HCT116 (cell line): Measurements from ENCODE around the gene NUDT11. TPM values are rescaled to one million over a fixed set of nuclear protein-coding genes. Genes with fewer than 3 reads are reported as not detected.
"Not testable (repeated sequence)": the region's sequence is repeated elsewhere in the genome, so short reads cannot be mapped to it uniquely, and the experiment has no call there.

ENCODE experiments used
- ATAC-seq: fragments of 200-7000 bp; cut with Tn5 transposase; 2 replicates; pipeline ENCODE4 v1.9.1; 2020; ENCODE audit warnings: mild to moderate bottlenecking, moderate library complexity
- BruUV-seq: library from RNA; stranded (reverse); fragments of 400-500 nt; replicated peaks from 2 replicates; lab custom pipeline; 2021; lab: Mats Ljungman, UMichigan
- CTCF ChIA-PET: fragments of 300-600 bp; sonication (Branson Sonifier 250); formaldehyde crosslinking; loops from one replicate; lab custom pipeline; 2021; ENCODE audit warnings: antibody characterized with exemption; lab: Charles Lee
- POLR2A ChIA-PET: fragments of 300-600, 350-600 bp; sonication (Branson Sonifier 250); formaldehyde crosslinking; loops from one replicate; lab custom pipeline; 2021; ENCODE audit warnings: antibody characterized with exemption; lab: Charles Lee
- RAD21 ChIA-PET, 2 experiments: fragments of 300-600 bp; sonication (Branson Sonifier 250); formaldehyde crosslinking; loops; one replicate each; lab custom pipeline; 2023; ENCODE audit warnings: low total read pairs in 2 of 2; ENCODE audit not compliant: uncharacterized antibody in 2 of 2, unreplicated experiment in 2 of 2, low non-redundant PET in 1 of 2; lab: Charles Lee
- DNase-seq: peaks from one replicate; pipeline ENCODE4 v3.0.0-alpha.2; 2010; ENCODE audit warnings: low read depth, low spot score
- H2AFZ ChIP-seq: fragments of 200-600 bp; shearing (Covaris generic), sonication (generic); 2 replicates; pipeline ENCODE4 v1.6.1; 2017; ENCODE audit warnings: low read depth, mixed run types, mixed read lengths, antibody characterized with exemption, low read length; ENCODE audit not compliant: poor library complexity, severe bottlenecking
- H3K27ac ChIP-seq: 2 replicates; pipeline ENCODE4 v1.5.1; 2012; ENCODE audit warnings: low read depth, low read length
- H3K27me3 ChIP-seq: fragments of 200-600 bp; sonication (generic); 2 replicates; pipeline ENCODE4 v1.6.1; 2016; ENCODE audit warnings: mixed run types, low read length, mixed read lengths; ENCODE audit not compliant: insufficient read depth
- H3K36me3 ChIP-seq, 2 experiments: fragments of 200-500 bp in 1 of 2; fragments of 200-600 bp in 1 of 2; sonication (Bioruptor generic) in 1 of 2; sonication (generic) in 1 of 2; 2 replicates each; pipeline versions ENCODE4 v1.5.1 to v1.6.1; 2014 to 2016; ENCODE audit warnings: low read length in 2 of 2, inconsistent platforms in 1 of 2, mixed read lengths in 1 of 2, mixed run types in 1 of 2; ENCODE audit not compliant: insufficient read depth in 2 of 2, control insufficient read depth in 1 of 2
- H3K4me1 ChIP-seq, 2 experiments: fragments of 200-600 bp in 1 of 2; sonication (generic) in 1 of 2; 2 replicates each; pipeline versions ENCODE4 v1.5.1 to v1.6.1; 2012 to 2017; ENCODE audit warnings: low read length in 2 of 2, inconsistent platforms in 1 of 2, mild to moderate bottlenecking in 1 of 2, mixed read lengths in 1 of 2, mixed run types in 1 of 2, moderate library complexity in 1 of 2; ENCODE audit not compliant: insufficient read depth in 2 of 2, control insufficient read depth in 1 of 2
- H3K4me2 ChIP-seq: fragments of 200-600 bp; sonication (generic); 2 replicates; pipeline ENCODE4 v1.6.1; 2017; ENCODE audit warnings: mixed run types, low read length, mixed read lengths
- H3K4me3 ChIP-seq, 2 experiments: fragments of 200-600 bp in 1 of 2; sonication (generic) in 1 of 2; replicated peaks in 1 of 2; 2 replicates each; pipeline ENCODE4 v1.5.1; 2011 to 2016; ENCODE audit warnings: low read length in 2 of 2, control low read depth in 1 of 2, low read depth in 1 of 2, mild to moderate bottlenecking in 1 of 2, mixed read lengths in 1 of 2, mixed run types in 1 of 2
- H3K79me2 ChIP-seq: fragments of 200-600 bp; sonication (generic); 2 replicates; pipeline ENCODE4 v1.6.1; 2017; ENCODE audit warnings: mild to moderate bottlenecking, mixed run types, low read length, moderate library complexity, mixed read lengths; ENCODE audit not compliant: insufficient read depth
- H3K9ac ChIP-seq: fragments of 200-600 bp; sonication (generic); 2 replicates; pipeline ENCODE4 v1.6.1; 2016; ENCODE audit warnings: low read length, mixed read lengths
- H3K9me2 ChIP-seq: fragments of 200-600 bp; sonication (generic), shearing (Covaris generic); 2 replicates; pipeline ENCODE4 v1.6.1; 2017; ENCODE audit warnings: mixed run types, mild to moderate bottlenecking, moderate library complexity; ENCODE audit not compliant: insufficient read depth
- H3K9me3 ChIP-seq, 2 experiments: fragments of 200-500 bp in 1 of 2; fragments of 200-600 bp in 1 of 2; sonication (Bioruptor generic) in 1 of 2; sonication (generic) in 1 of 2; 2 replicates each; pipeline ENCODE4 v1.6.1; 2014 to 2017; ENCODE audit warnings: low read length in 2 of 2, mixed read lengths in 2 of 2, inconsistent platforms in 1 of 2, low read depth in 1 of 2, mild to moderate bottlenecking in 1 of 2, mixed run types in 1 of 2, moderate library complexity in 1 of 2; ENCODE audit not compliant: control insufficient read depth in 1 of 2, insufficient read depth in 1 of 2
- H4K20me1 ChIP-seq: fragments of 200-600 bp; sonication (generic), shearing (Covaris generic); 2 replicates; pipeline ENCODE4 v1.6.1; 2017; ENCODE audit warnings: mixed run types, mild to moderate bottlenecking, moderate library complexity; ENCODE audit not compliant: insufficient read depth
- CBX3 ChIP-seq: IDR thresholded peaks from 2 replicates; pipeline ENCODE4 v1.6.1; 2012; ENCODE audit warnings: low read depth
- EZH2 ChIP-seq: fragments of 200-600 bp; sonication (generic); IDR thresholded peaks from 2 replicates; pipeline ENCODE4 v1.6.1; 2017; ENCODE audit warnings: antibody characterized with exemption, mixed run types
- TCF7L2 ChIP-seq: IDR thresholded peaks from 2 replicates; pipeline ENCODE4 v1.7.0; 2011; ENCODE audit warnings: borderline replicate concordance, inconsistent platforms; ENCODE audit not compliant: insufficient read depth, insufficient read length; ENCODE audit errors: extremely low read depth
- YY1 ChIP-seq: IDR thresholded peaks from 2 replicates; pipeline ENCODE4 v1.6.1; 2011; ENCODE audit warnings: low read length, low read depth, moderate library complexity, mild to moderate bottlenecking; ENCODE audit not compliant: insufficient replicate concordance; ENCODE audit errors: extremely low read depth
- ZFX ChIP-seq: fragments of 450-650 bp; IDR thresholded peaks from 2 replicates; pipeline ENCODE4 v1.6.1; 2017
- intact Hi-C: fragments of 100-400 bp; cut with micrococcal nuclease; formaldehyde crosslinking; loops from 2 replicates; pipeline ENCODE4 v1.10.0; 2022
- total RNA-seq: library from RNA; stranded (reverse); gene quantifications from one replicate; pipeline ENCODE4 v1.2.1, GENCODE V29; 2021; ENCODE audit not compliant: unreplicated experiment
- TF ChIP-seq, protein P1 (sequence below): IDR thresholded peaks from 2 replicates; pipeline ENCODE4 v1.6.1; 2012
- TF ChIP-seq, protein P2 (sequence below): IDR thresholded peaks from 2 replicates; pipeline ENCODE4 v1.6.1; 2011; ENCODE audit warnings: mild to moderate bottlenecking, low read length, moderate library complexity; ENCODE audit not compliant: insufficient replicate concordance; ENCODE audit errors: extremely low read depth

NUDT11 gene
- total RNA-seq, 1 experiment from 2014 or later = not detected

GRCh38 chrX:51520393-51520792, 24.0 kb upstream of the NUDT11 start:
- RAD21 ChIA-PET = no interaction called here
- H3K4me3 ChIP-seq = no peak overlapping the region
- CTCF ChIA-PET = no interaction called here
- H3K4me2 ChIP-seq = no peak overlapping the region
- H3K9me3 ChIP-seq = no peaks in the 10 kb centered on the region
- no peaks in the 10 kb centered on the region for H3K27me3 ChIP-seq
- H3K9ac ChIP-seq = no peak overlapping the region
- ATAC-seq (no peak), DNase-seq (no peak)
- no peak for TF ChIP-seq ZFX
- TF ChIP-seq, protein P1, sequence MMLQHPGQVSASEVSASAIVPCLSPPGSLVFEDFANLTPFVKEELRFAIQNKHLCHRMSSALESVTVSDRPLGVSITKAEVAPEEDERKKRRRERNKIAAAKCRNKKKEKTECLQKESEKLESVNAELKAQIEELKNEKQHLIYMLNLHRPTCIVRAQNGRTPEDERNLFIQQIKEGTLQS = no peak
- no peak for TF ChIP-seq TCF7L2
- TF ChIP-seq YY1 = no peak
- TF ChIP-seq EZH2 = no peak
- TF ChIP-seq, protein P2, sequence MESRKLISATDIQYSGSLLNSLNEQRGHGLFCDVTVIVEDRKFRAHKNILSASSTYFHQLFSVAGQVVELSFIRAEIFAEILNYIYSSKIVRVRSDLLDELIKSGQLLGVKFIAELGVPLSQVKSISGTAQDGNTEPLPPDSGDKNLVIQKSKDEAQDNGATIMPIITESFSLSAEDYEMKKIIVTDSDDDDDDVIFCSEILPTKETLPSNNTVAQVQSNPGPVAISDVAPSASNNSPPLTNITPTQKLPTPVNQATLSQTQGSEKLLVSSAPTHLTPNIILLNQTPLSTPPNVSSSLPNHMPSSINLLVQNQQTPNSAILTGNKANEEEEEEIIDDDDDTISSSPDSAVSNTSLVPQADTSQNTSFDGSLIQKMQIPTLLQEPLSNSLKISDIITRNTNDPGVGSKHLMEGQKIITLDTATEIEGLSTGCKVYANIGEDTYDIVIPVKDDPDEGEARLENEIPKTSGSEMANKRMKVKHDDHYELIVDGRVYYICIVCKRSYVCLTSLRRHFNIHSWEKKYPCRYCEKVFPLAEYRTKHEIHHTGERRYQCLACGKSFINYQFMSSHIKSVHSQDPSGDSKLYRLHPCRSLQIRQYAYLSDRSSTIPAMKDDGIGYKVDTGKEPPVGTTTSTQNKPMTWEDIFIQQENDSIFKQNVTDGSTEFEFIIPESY = no peak
- no peak for TF ChIP-seq CBX3
- H3K36me3 ChIP-seq = no peaks in the 10 kb centered on the region
- H4K20me1 ChIP-seq = no peaks in the 10 kb centered on the region
- POLR2A ChIA-PET = no interaction called here
- no peaks in the 10 kb centered on the region for H3K9me2 ChIP-seq
- intact Hi-C loops = no loop called here
- no peak overlapping the region for H3K27ac ChIP-seq
- no peaks in the 10 kb centered on the region for H3K4me1 ChIP-seq
- H2AFZ ChIP-seq = no peak overlapping the region
- no TSS peak for BruUV-seq
- no peaks in the 10 kb centered on the region for H3K79me2 ChIP-seq

GRCh38 chrX:51519131-51519530, 22.7 kb upstream of the NUDT11 start:
- H3K27ac ChIP-seq, H3K9me2 ChIP-seq, RAD21 ChIA-PET, H4K20me1 ChIP-seq, CTCF ChIA-PET, intact Hi-C loops, H2AFZ ChIP-seq, H3K9ac ChIP-seq, H3K4me3 ChIP-seq, H3K4me2 ChIP-seq, H3K79me2 ChIP-seq, H3K36me3 ChIP-seq, ATAC-seq, H3K27me3 ChIP-seq, BruUV-seq, H3K4me1 ChIP-seq, H3K9me3 ChIP-seq, DNase-seq, POLR2A ChIA-PET: not testable (repeated sequence)
